GM23338 (cell line): ENCODE measurements around the gene RTKN. TPM values are rescaled to one million over a fixed set of nuclear protein-coding genes. Genes with fewer than 3 reads are reported as not detected.

Source experiments
- ATAC-seq: fragments of 200-7000 bp; cut with Tn5 transposase; 3 replicates; pipeline ENCODE4 v1.9.1; 2020
- DNase-seq: peaks from one replicate; pipeline ENCODE4 v3.0.0-alpha.2; 2015; ENCODE audit warnings: low spot score
- H2AFZ ChIP-seq: fragments of 200-600 bp; sonication (generic); 2 replicates; pipeline ENCODE4 v1.8.0; 2016; ENCODE audit warnings: antibody characterized with exemption, mild to moderate bottlenecking, moderate library complexity
- H3F3A ChIP-seq: fragments of 200-600 bp; sonication (generic); replicated peaks from 2 replicates; pipeline ENCODE4 v1.8.0; 2017; ENCODE audit warnings: antibody characterized with exemption, mixed run types, low read depth
- H3K27ac ChIP-seq: fragments of 200-600 bp; sonication (generic); 2 replicates; pipeline ENCODE4 v1.6.1; 2016; ENCODE audit warnings: low read depth
- H3K27me3 ChIP-seq: fragments of 200-600 bp; sonication (generic); 2 replicates; pipeline ENCODE4 v1.8.0; 2016; ENCODE audit warnings: mild to moderate bottlenecking, mixed run types, moderate library complexity; ENCODE audit not compliant: insufficient read depth
- H3K36me3 ChIP-seq: fragments of 200-600 bp; sonication (generic); 2 replicates; pipeline ENCODE4 v1.8.0; 2016; ENCODE audit warnings: mild to moderate bottlenecking; ENCODE audit not compliant: insufficient read depth
- H3K4me1 ChIP-seq: fragments of 200-600 bp; sonication (generic); 2 replicates; pipeline ENCODE4 v1.8.0; 2016; ENCODE audit warnings: mild to moderate bottlenecking, moderate library complexity; ENCODE audit not compliant: insufficient read depth
- H3K4me2 ChIP-seq: fragments of 200-600 bp; sonication (generic); 2 replicates; pipeline ENCODE4 v1.7.1; 2017; ENCODE audit warnings: mixed run types
- H3K4me3 ChIP-seq: fragments of 200-600 bp; sonication (generic); 2 replicates; pipeline ENCODE4 v1.6.1; 2016; ENCODE audit warnings: mixed run types
- H3K79me2 ChIP-seq: fragments of 200-600 bp; sonication (generic); replicated peaks from 2 replicates; pipeline ENCODE4 v1.8.0; 2017; ENCODE audit warnings: mild to moderate bottlenecking; ENCODE audit not compliant: insufficient read depth
- H3K9me2 ChIP-seq: fragments of 200-600 bp; sonication (generic); 2 replicates; pipeline ENCODE4 v1.8.0; 2017; ENCODE audit not compliant: insufficient read depth
- H4K20me1 ChIP-seq: fragments of 200-600 bp; sonication (generic); replicated peaks from 2 replicates; pipeline ENCODE4 v1.8.0; 2017; ENCODE audit warnings: mild to moderate bottlenecking; ENCODE audit not compliant: insufficient read depth
- H3K27ac Mint-ChIP-seq: 2 replicates; pipeline ENCODE4 v1.8.0; 2020; ENCODE audit warnings: inconsistent platforms, mild to moderate bottlenecking, moderate library complexity, mixed read lengths
- H3K27me3 Mint-ChIP-seq: 3 replicates; pipeline ENCODE4 v1.8.0; 2022; ENCODE audit warnings: low read depth, mild to moderate bottlenecking, moderate library complexity, mixed read lengths, inconsistent platforms; ENCODE audit not compliant: insufficient read depth, poor library complexity
- H3K36me3 Mint-ChIP-seq: 3 replicates; pipeline ENCODE4 v1.8.0; 2021; ENCODE audit warnings: low read depth, mild to moderate bottlenecking, inconsistent platforms, moderate library complexity, mixed read lengths
- H3K4me1 Mint-ChIP-seq: 3 replicates; pipeline ENCODE4 v1.8.0; 2020; ENCODE audit warnings: mild to moderate bottlenecking, inconsistent platforms, mixed read lengths
- H3K4me3 Mint-ChIP-seq: 3 replicates; pipeline ENCODE4 v1.8.0; 2021; ENCODE audit warnings: moderate library complexity, mild to moderate bottlenecking, inconsistent platforms, mixed read lengths
- H3K9me3 Mint-ChIP-seq: 3 replicates; pipeline ENCODE4 v1.8.0; 2020; ENCODE audit warnings: moderate library complexity, mild to moderate bottlenecking, inconsistent platforms, mixed read lengths
- CREB1 ChIP-seq: fragments of 250-450 bp; sonication (Bioruptor Pico); IDR thresholded peaks from 2 replicates; pipeline ENCODE4 v1.5.0; 2020; ENCODE audit warnings: low read depth, mild to moderate bottlenecking, moderate library complexity
- ETS1 ChIP-seq: IDR thresholded peaks from 2 replicates; pipeline ENCODE4 v1.6.1; 2016; ENCODE audit warnings: antibody characterized with exemption
- EZH2phosphoT487 ChIP-seq: fragments of 200-600 bp; sonication (generic); IDR thresholded peaks from one replicate; pipeline ENCODE4 v1.8.1; 2018; ENCODE audit warnings: antibody characterized with exemption; ENCODE audit not compliant: unreplicated experiment
- JUNB ChIP-seq: IDR thresholded peaks from one replicate; pipeline ENCODE4 v1.6.1; 2016; ENCODE audit warnings: antibody characterized with exemption; ENCODE audit not compliant: unreplicated experiment
- NANOG ChIP-seq: IDR thresholded peaks from 2 replicates; pipeline ENCODE4 v1.6.1; 2016; ENCODE audit warnings: antibody characterized with exemption, borderline replicate concordance
- POLR2AphosphoS5 ChIP-seq: IDR thresholded peaks from 2 replicates; pipeline ENCODE4 v1.6.1; 2016; ENCODE audit warnings: antibody characterized with exemption, low read depth
- STAT1 ChIP-seq: IDR thresholded peaks from one replicate; pipeline ENCODE4 v1.6.1; 2016; ENCODE audit warnings: antibody characterized with exemption; ENCODE audit not compliant: unreplicated experiment
- ZNF114 ChIP-seq: fragments of 250-450 bp; sonication (Bioruptor Pico); IDR thresholded peaks from 2 replicates; pipeline ENCODE4 v1.5.0; 2020; ENCODE audit warnings: mild to moderate bottlenecking, moderate library complexity
- polyA plus RNA-seq: library from polyadenylated mRNA; unstranded; fragments of >200 nt; fragmentation: Nextera tagmentation; extraction: Ambion mirVana; gene quantifications from 2 replicates; pipeline ENCODE4 v1.2.1, GENCODE V29; 2016
- total RNA-seq: library from RNA; depleted of rRNA; stranded (reverse); fragments of >200 nt; shearing (Covaris generic); gene quantifications from 2 replicates; pipeline ENCODE4 v1.2.3, GENCODE V29; 2014
- TF ChIP-seq, protein P1 (sequence below), 2 experiments: fragments of 200-600 bp in 1 of 2; sonication (generic) in 1 of 2; conservative IDR thresholded peaks; 2 replicates each; pipeline versions ENCODE4 v1.5.1 to v1.6.1; 2016 to 2017; ENCODE audit warnings: antibody characterized with exemption in 2 of 2, low read depth in 2 of 2, mild to moderate bottlenecking in 2 of 2, moderate library complexity in 1 of 2
- TF ChIP-seq, protein P2 (sequence below): IDR thresholded peaks from one replicate; pipeline ENCODE4 v1.6.1; 2018; ENCODE audit warnings: antibody characterized with exemption; ENCODE audit not compliant: unreplicated experiment

RTKN gene
- total and polyA plus RNA-seq, 2 experiments from 2014 or later = 24.5 to 50.0 TPM

GRCh38 chr2:74457129-74457548, 15.4 kb upstream of the RTKN start:
- peak overlapping the region; percentile 89 for H2AFZ ChIP-seq
- peaks cover 32% of the 10 kb centered on the region for H3K4me1 Mint-ChIP-seq
- no peaks in the 10 kb centered on the region for H3K27me3 ChIP-seq
- H3K79me2 ChIP-seq = peaks cover 5% of the 10 kb centered on the region
- H3K4me2 ChIP-seq = peak overlapping the region; percentile 88
- no peaks in the 10 kb centered on the region for H3K36me3 ChIP-seq
- H3K4me1 ChIP-seq = peaks cover 17% of the 10 kb centered on the region
- TF ChIP-seq JUNB = no peak
- TF ChIP-seq, protein P1, sequence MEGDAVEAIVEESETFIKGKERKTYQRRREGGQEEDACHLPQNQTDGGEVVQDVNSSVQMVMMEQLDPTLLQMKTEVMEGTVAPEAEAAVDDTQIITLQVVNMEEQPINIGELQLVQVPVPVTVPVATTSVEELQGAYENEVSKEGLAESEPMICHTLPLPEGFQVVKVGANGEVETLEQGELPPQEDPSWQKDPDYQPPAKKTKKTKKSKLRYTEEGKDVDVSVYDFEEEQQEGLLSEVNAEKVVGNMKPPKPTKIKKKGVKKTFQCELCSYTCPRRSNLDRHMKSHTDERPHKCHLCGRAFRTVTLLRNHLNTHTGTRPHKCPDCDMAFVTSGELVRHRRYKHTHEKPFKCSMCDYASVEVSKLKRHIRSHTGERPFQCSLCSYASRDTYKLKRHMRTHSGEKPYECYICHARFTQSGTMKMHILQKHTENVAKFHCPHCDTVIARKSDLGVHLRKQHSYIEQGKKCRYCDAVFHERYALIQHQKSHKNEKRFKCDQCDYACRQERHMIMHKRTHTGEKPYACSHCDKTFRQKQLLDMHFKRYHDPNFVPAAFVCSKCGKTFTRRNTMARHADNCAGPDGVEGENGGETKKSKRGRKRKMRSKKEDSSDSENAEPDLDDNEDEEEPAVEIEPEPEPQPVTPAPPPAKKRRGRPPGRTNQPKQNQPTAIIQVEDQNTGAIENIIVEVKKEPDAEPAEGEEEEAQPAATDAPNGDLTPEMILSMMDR (conservative IDR thresholded peaks at IDR 0.05; ENCODE audit: low read depth in 2 of 2) = peak in 1 of 2 experiments; percentile 4; a peak in 1 of 4 replicates
- no peak for TF ChIP-seq STAT1
- no peak for TF ChIP-seq EZH2phosphoT487
- no peak for TF ChIP-seq CREB1
- peak overlapping the region; percentile 94 for H3K4me3 Mint-ChIP-seq
- H3K36me3 Mint-ChIP-seq = peaks cover 8% of the 10 kb centered on the region
- ATAC-seq (peak; percentile 23; the same call in 2 of the 3 replicates), DNase-seq (no peak)
- no peaks in the 10 kb centered on the region; the same call in 1 of the 3 replicates for H3K9me3 Mint-ChIP-seq
- H3K27ac Mint-ChIP-seq = peak overlapping the region; percentile 94
- peaks cover 21% of the 10 kb centered on the region for H3F3A ChIP-seq
- peak overlapping the region; percentile 98 for H3K27ac ChIP-seq
- peak overlapping the region; percentile 70 for H3K4me3 ChIP-seq
- peaks cover 24% of the 10 kb centered on the region for H3K27me3 Mint-ChIP-seq
- H3K9me2 ChIP-seq = no peaks in the 10 kb centered on the region
- peaks cover 4% of the 10 kb centered on the region; the same call in 1 of the 2 replicates for H4K20me1 ChIP-seq

- peaks cover 24% of the 10 kb centered on the region for H3K27me3 Mint-ChIP-seq
- H3K4me3 Mint-ChIP-seq = peak within 1 kb of the TSS; percentile 94
- H3K4me1 Mint-ChIP-seq = peaks cover 28% of the 10 kb centered on the region
- Histone ChIP-seq H3K27me3 (no peaks in the 10 kb centered on the region), H3K4me1 (peaks cover 17% of the 10 kb centered on the region), H4K20me1 (no peaks in the 10 kb centered on the region), H3K36me3 (no peaks in the 10 kb centered on the region), H3K9me2 (no peaks in the 10 kb centered on the region), H3F3A (peaks cover 9% of the 10 kb centered on the region), H3K4me3 (peak within 1 kb of the TSS; percentile 84), H3K27ac (no peak within 1 kb of the TSS), H3K4me2 (peak within 1 kb of the TSS; percentile 88), H3K79me2 (peaks cover 5% of the 10 kb centered on the region), H2AFZ (peak within 1 kb of the TSS; percentile 56)
- peak; percentile 19 for ATAC-seq
- H3K36me3 Mint-ChIP-seq = no peaks in the 10 kb centered on the region; the same call in 1 of the 3 replicates
- DNase-seq = peak; percentile 98
- no peaks in the 10 kb centered on the region; the same call in 1 of the 3 replicates for H3K9me3 Mint-ChIP-seq
- TF ChIP-seq ETS1 (peak; percentile 95), STAT1 (no peak), ZNF114 (CRISPR knock-in tag) (no peak), POLR2AphosphoS5 (peak; percentile 84), NANOG (no peak), CREB1 (peak; percentile 77)
- TF ChIP-seq, protein P1 (conservative IDR thresholded peaks at IDR 0.05; ENCODE audit: low read depth in 2 of 2) = no peak; a peak in 1 of 4 replicates
- TF ChIP-seq, protein P2, sequence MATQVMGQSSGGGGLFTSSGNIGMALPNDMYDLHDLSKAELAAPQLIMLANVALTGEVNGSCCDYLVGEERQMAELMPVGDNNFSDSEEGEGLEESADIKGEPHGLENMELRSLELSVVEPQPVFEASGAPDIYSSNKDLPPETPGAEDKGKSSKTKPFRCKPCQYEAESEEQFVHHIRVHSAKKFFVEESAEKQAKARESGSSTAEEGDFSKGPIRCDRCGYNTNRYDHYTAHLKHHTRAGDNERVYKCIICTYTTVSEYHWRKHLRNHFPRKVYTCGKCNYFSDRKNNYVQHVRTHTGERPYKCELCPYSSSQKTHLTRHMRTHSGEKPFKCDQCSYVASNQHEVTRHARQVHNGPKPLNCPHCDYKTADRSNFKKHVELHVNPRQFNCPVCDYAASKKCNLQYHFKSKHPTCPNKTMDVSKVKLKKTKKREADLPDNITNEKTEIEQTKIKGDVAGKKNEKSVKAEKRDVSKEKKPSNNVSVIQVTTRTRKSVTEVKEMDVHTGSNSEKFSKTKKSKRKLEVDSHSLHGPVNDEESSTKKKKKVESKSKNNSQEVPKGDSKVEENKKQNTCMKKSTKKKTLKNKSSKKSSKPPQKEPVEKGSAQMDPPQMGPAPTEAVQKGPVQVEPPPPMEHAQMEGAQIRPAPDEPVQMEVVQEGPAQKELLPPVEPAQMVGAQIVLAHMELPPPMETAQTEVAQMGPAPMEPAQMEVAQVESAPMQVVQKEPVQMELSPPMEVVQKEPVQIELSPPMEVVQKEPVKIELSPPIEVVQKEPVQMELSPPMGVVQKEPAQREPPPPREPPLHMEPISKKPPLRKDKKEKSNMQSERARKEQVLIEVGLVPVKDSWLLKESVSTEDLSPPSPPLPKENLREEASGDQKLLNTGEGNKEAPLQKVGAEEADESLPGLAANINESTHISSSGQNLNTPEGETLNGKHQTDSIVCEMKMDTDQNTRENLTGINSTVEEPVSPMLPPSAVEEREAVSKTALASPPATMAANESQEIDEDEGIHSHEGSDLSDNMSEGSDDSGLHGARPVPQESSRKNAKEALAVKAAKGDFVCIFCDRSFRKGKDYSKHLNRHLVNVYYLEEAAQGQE = no peak
- peak within 1 kb of the TSS; percentile 89 for H3K27ac Mint-ChIP-seq
Measured at GRCh38 chr2:74454654-74455511, 13.1 kb upstream of the RTKN start, which contains the start of gene INO80B. Gene INO80B, plus strand, starts transcription at chr2:74455087. Its CDS starts 30 bp downstream, at chr2:74455117.
